GM12801 (cell line): ENCODE data around the gene ZBTB7C.

Experiments
- CTCF ChIP-seq: IDR thresholded peaks from one replicate; pipeline ENCODE4 v1.5.1; 2011; ENCODE audit warnings: control low read depth; ENCODE audit not compliant: insufficient read length; ENCODE audit errors: extremely low read depth

ZBTB7C gene

GRCh38 chr18:48319801-48320638, 89.2 kb downstream of the ZBTB7C start:
- TF ChIP-seq CTCF = no peak

GRCh38 chr18:48318436-48318835, 90.7 kb downstream of the ZBTB7C start:
- no peak for TF ChIP-seq CTCF

- TF ChIP-seq CTCF = no peak
Measured at GRCh38 chr18:48317781-48318381, 91.3 kb downstream of the ZBTB7C start.

GRCh38 chr18:48316177-48316576, 93.0 kb downstream of the ZBTB7C start:
- no peak for TF ChIP-seq CTCF

GRCh38 chr18:48314690-48315089, 94.5 kb downstream of the ZBTB7C start:
- no peak for TF ChIP-seq CTCF

- no peak for TF ChIP-seq CTCF
Measured at GRCh38 chr18:48313792-48314191, 95.4 kb downstream of the ZBTB7C start.

- TF ChIP-seq CTCF = no peak
Measured at GRCh38 chr18:48312066-48312465, 97.1 kb downstream of the ZBTB7C start.
